Skin epidermis (tissue), 12 donors: ENCODE measurements around the gene PARN.
A peak's percentile ranks its signal among the peaks of the same experiment; 100 is the strongest.

Source experiments
- H3K27ac ChIP-seq, 21 experiments: fragments of 200-600 bp; sonication (generic) in 11 of 21; one replicate each; pipeline ENCODE4 v1.5.0; 2020; ENCODE audit warnings: mild to moderate bottlenecking in 3 of 21, inconsistent platforms in 2 of 21, moderate library complexity in 2 of 21
- H3K4me3 ChIP-seq, 7 experiments: fragments of 200-600 bp; sonication (generic) in 2 of 7; one replicate each; pipeline ENCODE4 v1.5.0; 2020; ENCODE audit warnings: inconsistent platforms in 2 of 7, mild to moderate bottlenecking in 2 of 7, moderate library complexity in 1 of 7

Gene PARN

DNA sequence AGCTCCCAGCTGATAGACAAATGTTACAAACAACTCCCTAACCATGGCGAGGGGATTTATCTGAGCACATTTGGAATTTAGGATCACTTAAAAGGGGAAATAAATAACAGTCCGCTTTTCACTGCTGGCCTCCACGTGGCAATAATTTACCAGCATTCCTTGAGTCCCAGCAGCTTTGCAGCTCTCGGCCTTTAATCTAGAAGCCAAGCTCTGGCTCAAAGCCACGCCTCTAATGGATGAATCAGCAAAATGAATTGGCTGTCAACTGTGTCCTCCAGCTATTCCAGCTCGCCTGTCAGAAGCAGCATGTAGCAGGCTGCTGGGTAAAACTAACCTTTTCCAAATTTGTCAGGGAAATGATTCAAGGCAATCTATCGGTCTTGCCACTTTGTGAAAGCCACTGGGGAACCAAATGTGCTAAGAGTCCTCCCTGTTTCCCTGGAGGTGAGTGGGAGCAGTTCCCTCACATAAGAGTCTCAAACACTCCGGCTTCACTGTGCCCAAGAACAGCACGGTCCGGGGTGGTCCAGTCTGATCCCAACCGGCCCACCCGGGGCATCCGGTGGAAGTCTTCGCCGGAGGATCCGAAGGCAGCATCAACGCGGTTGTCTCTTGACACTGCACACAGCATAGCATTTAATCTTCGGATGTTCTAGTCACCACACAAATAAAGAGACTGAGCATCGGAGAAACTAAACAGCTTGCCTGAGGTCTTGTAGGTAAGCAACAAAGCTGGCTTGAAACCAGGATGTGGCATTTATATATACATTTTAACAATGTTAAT, 143.3 kb downstream of the PARN start:
- peak overlapping the region in 18 of 21 experiments; percentile 29 to 80 (median 58) for H3K27ac ChIP-seq
- H3K4me3 ChIP-seq: peak overlapping the region; percentile 2 to 39 (median 12)

DNA sequence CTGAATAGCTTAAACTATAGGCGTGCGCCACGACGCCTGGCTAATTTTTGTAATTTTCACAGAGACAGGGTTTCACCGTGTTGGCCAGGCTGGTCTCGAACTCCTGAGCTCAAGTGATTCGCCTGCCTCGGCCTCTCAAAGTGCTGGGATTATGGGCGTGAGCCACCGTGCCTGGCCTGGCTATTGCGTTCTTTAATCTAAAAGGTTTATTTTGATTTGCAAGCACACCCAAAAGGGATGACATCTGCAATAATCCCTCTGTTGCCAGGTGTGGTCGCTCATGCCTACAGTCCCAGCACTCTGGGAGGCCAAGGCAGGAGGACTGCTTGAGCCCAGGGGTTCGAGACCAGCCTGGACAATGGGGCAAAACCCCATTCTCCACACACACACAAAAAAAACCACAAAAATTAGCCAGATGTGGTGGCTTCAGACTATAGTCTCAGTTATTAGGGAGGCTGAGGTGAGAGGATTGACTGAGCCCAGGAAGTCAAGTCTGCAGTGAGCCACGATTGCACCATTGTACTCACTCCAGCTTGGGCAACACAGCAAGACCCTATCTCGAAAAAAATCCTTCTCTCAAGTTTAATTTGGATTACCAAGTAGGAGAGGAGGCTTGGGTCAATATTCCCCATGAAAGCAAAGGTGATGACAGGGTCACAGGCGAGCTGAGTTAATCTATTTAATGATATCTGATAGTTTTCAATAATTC, 144.1 kb downstream of the PARN start:
- H3K4me3 ChIP-seq: no peak overlapping the region
- peak overlapping the region in 9 of 21 experiments; percentile 1 to 80 (median 39) for H3K27ac ChIP-seq

DNA sequence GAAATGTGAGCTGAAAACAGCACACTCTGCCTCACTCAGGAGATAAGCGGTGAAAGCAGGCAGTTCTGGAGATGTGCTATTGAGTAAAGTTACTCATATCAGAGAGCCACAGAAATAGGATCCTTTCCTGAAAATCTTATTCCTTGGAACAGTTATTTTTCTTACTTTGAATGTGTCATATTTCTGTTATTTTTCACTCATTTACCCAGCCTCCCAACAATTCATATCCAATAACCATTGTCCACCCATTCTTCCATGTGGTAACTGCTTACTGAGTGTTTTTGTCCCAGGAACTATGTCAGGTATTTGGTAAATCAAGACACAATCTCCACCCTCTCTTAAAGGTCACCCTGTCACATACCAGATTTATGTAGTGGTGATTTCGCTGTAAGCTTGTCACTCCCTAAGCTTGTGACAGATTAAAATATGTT, 144.9 kb downstream of the PARN start:
- Histone ChIP-seq H3K27ac (no peak overlapping the region), H3K4me3 (no peak overlapping the region)

DNA sequence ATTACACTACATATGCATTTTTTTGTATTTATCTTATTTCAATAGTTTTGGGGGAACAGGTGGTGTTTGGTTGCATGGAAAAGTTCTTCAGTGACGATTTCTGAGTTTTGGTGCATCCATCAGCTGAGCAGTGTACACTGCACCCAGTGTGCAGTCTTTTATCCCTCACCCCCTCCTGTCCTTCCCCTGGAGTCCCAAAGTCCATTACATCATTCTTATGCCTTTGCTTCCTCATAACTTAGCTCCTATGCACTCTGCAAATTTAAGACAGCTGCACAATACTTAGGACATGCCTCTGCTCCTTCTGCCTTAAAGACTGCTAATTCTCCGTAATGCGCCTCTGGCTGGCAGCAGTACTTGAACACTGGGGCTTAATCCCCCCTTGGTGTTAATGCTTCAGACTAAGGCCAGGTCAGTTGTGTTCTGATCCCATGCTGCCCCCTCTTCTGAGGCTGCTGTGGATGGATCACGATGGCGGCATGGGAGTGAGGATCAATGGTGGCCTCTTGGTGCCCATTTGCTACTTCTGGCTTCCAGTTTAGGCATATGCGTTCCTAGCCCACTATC, 146.2 kb downstream of the PARN start:
- H3K27ac ChIP-seq: no peak overlapping the region
- no peak overlapping the region for H3K4me3 ChIP-seq

DNA sequence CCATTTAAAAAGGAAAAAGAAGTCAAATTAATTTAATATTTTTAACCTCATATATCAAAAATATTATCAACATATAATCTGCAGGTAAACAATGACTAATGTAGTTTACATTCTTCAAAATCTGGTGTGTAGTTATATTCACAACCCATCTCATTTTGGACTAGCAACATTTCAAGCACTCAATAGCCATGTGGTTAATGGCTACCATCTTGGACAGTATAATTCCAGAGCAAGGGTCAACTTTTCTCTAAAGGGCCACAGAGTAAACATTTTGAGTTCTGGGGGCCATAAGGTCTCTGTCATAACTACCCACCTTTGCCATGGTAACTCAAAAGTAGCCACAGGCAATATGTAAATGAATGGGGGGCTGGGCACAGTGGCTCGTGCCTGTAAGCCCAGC, 153.9 kb downstream of the PARN start:
- Histone ChIP-seq H3K27ac (no peak overlapping the region), H3K4me3 (no peak overlapping the region)

DNA sequence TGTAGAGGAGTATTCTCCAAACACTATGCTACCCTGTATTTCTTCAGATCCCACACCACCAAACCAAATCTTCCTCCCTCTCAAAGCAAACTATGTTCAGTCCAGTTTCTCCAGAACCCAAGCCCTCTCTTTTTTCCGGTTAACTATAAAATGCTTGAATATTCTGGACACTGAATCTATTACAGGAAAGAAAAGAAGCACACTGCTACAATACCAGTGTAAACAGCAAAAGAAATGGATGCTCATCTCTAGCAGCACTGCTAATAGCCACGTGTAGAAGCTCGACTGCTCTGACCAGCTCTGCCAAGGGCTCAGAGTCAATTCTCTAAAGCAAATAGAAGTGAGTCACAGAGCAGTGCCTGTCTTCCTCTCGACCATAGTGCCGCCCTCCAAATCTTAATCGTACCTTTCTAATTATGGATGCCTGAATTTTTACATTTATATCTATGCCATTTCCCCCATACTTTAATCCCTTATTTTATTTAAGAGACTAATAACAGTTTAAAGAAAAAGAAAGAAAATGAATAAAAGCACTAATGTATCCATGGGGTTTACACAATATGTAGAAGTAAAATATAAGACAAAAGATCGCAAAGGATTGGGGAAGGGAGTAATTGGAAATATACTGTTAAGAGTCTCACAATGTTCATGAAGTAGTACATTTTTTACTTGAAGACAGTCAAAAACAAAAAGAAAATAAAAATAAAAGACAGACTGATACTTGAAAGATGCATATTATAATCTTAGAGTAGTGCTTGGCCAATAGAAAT, 154.5 kb downstream of the PARN start:
- no peak overlapping the region for H3K27ac ChIP-seq
- H3K4me3 ChIP-seq: no peak overlapping the region

DNA sequence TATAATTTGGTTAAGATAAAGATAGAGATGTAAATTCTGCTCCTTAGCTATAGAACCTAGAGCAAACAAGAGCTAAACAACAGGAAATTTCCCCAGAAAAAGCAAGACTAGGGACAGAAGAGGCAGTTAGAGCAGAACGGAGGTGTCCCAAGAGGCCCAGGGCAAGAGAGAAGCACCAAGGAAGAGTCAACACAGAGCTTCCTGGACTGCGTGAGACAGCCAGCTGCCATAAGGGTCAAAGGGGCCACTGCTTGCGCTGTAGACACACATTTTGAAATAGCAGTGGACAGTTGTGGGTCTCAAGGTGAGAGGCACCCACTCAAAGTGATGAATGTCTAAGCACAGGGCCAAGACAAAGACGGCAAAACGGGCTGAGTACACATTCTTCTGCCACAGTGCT, 156.6 kb downstream of the PARN start:
- no peak overlapping the region for H3K4me3 ChIP-seq

DNA sequence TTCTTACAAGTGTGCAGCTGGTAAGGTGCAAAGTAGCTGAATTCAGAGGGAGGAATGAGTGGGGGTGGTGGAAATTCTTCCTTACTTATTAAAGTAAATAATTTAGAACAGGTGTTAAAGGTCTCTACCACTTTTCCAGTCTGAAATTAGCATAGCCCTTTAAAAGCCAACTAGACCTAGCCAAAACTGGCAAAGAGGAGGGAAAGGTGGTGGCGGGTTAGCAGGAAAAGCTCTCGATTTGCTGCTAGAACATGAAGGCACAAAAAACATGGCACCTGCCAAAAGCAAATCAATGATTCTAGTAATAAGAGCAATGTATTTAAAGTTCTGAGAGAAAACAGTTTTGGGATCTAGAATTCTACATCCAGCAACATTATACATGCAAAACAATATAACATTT, 157.7 kb downstream of the PARN start:
- H3K27ac ChIP-seq: no peak overlapping the region
- H3K4me3 ChIP-seq: no peak overlapping the region

More for the DNA sequence above, 156.6 kb downstream of the PARN start:
- no peak overlapping the region for H3K27ac ChIP-seq

DNA sequence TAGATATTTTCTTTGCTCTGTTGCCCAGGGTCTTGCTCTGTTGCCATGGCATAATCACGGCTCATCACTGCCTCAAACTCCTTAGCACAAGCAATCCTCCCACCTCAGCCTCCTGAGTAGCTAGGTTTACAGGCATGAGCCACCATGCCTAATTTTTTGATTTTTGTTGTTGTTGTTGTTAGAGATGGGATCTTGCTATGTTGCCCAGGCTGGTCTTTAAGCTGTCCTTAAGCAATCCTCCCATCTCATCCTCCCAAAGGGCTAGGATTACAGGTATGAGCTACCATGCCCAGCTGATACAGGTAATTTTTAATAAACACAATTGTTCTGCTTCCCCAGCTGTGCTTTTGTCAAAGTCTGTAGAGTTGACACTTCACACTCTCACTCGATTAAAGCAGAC, 159.3 kb downstream of the PARN start:
- no peak overlapping the region for H3K27ac ChIP-seq
- H3K4me3 ChIP-seq: no peak overlapping the region

DNA sequence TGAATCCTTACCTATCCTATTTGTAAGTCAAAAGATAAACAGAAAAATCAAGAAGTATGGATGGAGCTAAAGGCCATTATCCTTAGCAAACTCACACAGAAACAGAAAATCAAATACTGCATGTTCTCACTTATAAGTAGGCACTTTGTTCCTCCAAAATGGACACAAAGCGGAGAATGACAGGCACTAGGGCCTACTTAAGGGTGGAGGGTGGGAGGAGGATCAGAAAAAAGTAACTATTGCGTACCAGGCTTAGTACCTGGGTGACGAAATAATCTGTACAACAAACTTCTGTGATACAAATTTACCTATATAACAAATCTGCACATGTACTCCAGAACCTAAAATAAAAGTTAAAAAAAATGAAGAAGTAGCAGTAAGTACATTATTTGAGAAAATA, 164.3 kb downstream of the PARN start:
- Histone ChIP-seq H3K27ac (no peak overlapping the region), H3K4me3 (no peak overlapping the region)

DNA sequence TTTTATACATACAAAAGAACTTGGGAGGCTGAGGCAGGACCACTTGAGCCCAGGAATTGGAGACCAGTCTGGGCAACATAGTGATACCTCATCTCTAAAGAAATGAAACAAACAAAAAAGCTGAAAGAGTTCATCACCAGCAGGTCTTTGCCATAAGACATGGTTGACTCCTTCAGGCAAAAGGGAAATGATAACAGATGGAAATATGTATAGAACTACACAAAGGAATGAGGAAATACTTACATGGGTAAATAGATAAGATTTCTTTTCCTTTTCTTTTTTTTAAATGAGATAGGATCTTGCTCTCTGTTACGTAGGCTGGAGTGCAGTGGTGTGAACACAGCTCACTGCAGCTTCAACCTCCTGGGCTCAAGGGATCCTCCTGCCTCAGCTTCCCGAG, 165.3 kb downstream of the PARN start:
- H3K4me3 ChIP-seq: no peak overlapping the region
- no peak overlapping the region for H3K27ac ChIP-seq

DNA sequence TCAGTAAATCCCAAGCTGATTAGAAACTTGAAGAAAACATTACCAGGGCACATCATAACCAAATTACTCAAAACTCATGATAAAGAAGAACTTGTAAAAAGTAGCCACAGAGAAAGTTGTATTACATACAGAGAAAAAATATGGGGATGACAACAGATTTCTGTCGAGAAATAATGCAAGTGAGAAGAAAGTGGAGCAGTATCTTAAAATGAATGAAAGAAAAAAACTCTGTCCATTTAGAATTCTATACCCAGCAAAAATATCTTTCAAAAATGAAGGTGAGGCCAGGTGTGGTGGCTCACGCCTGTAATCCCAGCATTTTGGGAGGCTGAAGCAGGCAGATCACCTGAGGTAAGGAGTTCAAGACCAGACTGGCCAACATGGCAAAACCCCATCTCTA, 165.9 kb downstream of the PARN start:
- no peak overlapping the region for H3K4me3 ChIP-seq
- H3K27ac ChIP-seq: no peak overlapping the region

DNA sequence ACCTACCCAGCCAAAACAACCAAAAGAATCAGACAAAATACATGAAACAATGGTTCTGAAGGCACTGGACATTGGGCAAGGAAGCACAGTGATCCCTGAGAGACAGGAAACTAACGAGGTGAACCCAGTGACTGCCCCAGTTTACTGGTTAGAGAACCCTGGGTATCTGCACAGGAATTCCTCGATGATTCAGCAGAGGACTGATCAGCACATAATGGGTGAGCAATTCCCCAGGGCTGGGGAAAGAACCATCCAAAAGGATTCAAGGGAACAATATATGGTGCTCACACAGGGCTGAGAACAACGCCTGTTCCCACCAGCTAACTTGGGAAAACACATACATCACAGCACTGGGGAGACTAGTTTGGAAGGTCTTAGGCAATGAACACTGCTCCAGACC, 167.2 kb downstream of the PARN start:
- H3K4me3 ChIP-seq: no peak overlapping the region
- H3K27ac ChIP-seq: no peak overlapping the region

DNA sequence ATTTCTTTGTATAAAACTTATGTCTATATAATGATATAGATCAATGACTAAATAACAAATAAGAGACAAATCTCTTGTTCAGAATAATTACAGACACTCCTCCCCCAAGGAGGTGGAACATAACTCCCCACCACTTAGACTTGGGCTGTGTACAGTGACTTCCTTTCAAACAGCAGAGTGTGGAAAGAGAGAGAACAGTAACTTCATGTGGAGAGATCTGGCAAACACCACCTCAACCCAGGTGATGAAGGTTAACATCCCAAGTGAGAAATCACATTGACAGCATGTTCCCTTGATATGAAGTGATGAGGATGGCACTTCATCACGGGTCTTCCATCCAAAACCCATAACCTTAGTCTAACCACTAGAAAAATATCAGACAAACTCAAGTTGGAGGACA, 169.3 kb downstream of the PARN start:
- no peak overlapping the region for H3K4me3 ChIP-seq
- H3K27ac ChIP-seq: no peak overlapping the region

DNA sequence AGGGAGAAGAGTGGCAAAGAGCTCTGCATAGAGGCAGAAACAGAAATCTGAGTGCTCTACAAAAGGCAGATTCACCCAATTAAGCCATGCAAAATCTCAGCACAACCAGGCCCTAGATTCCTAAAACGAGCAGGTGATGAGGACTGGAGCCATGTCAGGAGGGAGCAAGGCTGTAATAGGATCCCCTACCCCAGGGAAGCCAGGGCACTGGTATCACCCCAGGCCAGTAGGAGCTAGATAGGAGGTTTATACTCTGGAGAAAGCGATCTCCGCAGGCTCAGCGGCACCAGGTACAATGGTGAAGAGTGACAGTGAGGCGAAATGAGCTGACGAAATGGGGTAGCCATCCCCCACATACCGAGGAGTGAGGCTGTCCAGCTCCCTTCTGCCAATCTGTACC, 171.5 kb downstream of the PARN start:
- H3K4me3 ChIP-seq: no peak overlapping the region

DNA sequence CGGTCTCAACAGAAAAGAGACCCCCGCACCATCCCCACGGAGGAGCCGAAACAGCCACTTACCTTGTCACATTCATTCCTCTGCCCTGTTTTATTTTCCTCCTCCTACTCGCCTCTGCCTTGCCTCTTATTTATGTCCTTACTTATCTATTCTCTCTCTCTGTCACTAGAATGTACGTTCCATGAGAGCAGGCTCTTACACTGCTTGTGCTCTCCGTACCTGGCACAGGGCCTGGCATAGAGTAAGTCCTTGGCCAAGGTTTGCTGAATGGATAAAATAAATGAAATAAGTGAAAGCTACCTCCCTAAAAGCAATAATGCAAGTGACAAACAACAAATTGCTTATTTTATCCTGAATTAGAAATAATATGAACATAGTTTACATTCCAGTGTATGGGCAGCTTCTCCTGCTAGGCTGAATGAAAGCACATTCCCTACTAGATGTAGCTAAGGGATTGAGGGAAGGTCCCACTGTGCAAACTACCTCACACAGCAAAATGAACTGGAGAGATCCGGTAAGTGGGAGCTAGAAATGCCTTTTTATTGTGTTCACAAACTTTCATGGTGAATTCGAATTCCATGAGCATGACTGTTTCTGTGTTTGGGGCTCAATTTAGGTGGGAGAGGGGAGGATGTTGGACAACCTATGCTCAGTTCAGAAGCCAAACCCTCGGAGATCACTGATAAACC, 173.1 kb downstream of the PARN start:
- H3K4me3 ChIP-seq: no peak overlapping the region

More for the DNA sequence above, 171.5 kb downstream of the PARN start:
- H3K27ac ChIP-seq: no peak overlapping the region

DNA sequence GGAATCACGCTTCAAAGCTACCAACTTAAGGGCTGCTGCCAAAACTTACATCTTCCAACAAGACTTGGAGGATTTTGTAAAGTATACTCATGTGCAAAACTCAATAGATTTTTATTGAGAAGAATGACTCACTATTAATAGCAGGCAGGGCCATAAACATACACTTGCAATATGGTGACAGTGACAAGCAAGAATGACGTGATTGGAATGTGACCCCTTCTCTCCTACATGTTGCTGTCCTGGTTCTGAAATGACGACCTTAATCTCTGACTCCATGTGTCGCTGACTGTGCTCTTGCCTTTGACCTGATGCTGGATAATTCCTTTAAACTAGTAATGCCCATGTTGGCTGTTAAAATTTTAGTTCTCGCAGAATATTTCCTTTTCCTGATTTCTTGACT, 174.5 kb downstream of the PARN start:
- Histone ChIP-seq H3K27ac (no peak overlapping the region), H3K4me3 (no peak overlapping the region)

More for the DNA sequence above, 173.1 kb downstream of the PARN start:
- H3K27ac ChIP-seq: no peak overlapping the region

DNA sequence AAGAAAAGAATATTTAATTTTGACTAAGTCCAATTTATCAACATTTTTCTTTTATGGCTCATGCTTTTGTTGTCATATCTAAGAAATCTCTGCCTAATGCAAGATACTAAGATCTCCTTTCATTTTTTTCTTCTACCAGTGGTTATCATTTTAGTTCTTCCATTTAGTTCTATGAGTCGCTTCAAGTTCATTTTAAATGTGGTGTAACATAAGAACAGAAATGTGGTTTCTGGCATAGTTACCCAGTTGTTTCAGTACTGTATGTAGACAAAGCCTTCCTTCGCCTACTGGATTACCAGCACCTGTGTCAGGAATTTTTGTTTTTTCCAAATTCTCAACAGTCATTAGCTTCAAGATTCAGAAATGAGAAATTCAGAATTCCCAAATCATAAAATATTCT, 175.7 kb downstream of the PARN start:
- no peak overlapping the region for H3K27ac ChIP-seq
- H3K4me3 ChIP-seq: no peak overlapping the region

DNA sequence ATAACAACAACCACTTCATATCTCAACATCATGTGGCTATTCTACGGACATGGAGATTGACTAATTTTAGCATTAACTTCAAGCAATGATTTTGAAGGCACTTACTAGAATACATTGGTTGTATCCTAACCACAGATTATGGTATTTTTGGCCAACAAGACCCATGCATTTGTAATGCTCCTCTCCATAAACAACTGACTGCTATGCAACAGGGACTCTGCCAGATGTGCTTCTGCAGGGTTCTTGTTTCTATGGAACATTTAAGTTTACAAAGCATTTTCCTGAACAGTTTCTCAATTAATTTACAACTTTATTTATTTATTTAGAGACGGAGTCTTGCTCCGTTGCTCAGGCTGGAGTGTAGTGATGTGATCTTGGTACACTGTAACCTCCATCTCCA, 178.0 kb downstream of the PARN start:
- H3K27ac ChIP-seq: no peak overlapping the region
- H3K4me3 ChIP-seq: no peak overlapping the region

DNA sequence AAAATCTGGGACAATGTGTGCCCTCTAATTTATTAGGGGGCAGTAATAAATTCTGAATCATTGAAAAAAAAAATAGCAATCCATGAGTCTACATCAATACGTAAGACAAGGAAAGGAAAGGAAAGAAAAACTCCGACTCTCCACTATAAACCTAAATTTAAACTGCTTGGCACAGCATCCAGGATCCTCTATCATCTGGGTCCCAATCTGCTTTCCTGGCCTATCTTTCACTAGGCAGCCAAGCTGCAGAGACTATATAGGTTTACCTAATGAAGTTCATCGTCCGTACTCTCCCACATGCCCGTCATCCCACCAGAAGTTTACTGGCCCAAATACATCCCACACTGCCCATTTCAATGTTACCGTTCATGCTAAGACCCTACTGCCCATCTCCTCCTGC, 179.2 kb downstream of the PARN start:
- Histone ChIP-seq H3K27ac (no peak overlapping the region), H3K4me3 (no peak overlapping the region)
